Transverse colon (tissue), 4 donors: Measurements from ENCODE around the gene DCUN1D3. TPM values are rescaled to one million over a fixed set of nuclear protein-coding genes. Genes with fewer than 3 reads are reported as not detected.

Experiments
- DNase-seq: peaks from one replicate; pipeline ENCODE4 v3.0.0-alpha.2; 2019
- H3K27ac ChIP-seq, 4 donors: fragments of 200-600 bp; sonication (generic); 2 replicates each; pipeline ENCODE4 v1.5.1; 2016 to 2018; ENCODE audit warnings: inconsistent platforms in 4 of 4
- H3K27me3 ChIP-seq: fragments of 200-600 bp; sonication (generic); 2 replicates; pipeline ENCODE4 v1.5.1; 2017; ENCODE audit warnings: inconsistent platforms
- H3K36me3 ChIP-seq, 4 donors: fragments of 200-600 bp; sonication (generic); 2 replicates each; pipeline ENCODE4 v1.5.1; 2017 to 2019; ENCODE audit warnings: inconsistent platforms in 4 of 4
- H3K4me1 ChIP-seq, 4 donors: fragments of 200-600 bp; sonication (generic); 2 replicates each; pipeline ENCODE4 v1.5.1; 2017 to 2020; ENCODE audit warnings: inconsistent platforms in 4 of 4
- H3K4me3 ChIP-seq, 4 donors: fragments of 200-600 bp; sonication (generic); 1 replicate in 1 of 4; 2 replicates in 3 of 4; pipeline versions ENCODE4 v1.5.1 to v1.6.1; 2017 to 2019; ENCODE audit warnings: inconsistent platforms in 4 of 4
- H3K9me3 ChIP-seq, 2 donors: fragments of 200-600 bp; sonication (generic); 2 replicates each; pipeline ENCODE4 v1.5.1; 2017 to 2019; ENCODE audit warnings: inconsistent platforms in 2 of 2
- CTCF ChIP-seq, 5 experiments: fragments of 200-600 bp in 3 of 5; fragments of 450-650 bp in 2 of 5; sonication (generic) in 3 of 5; IDR thresholded peaks; 1 replicate in 2 of 5; 2 replicates in 3 of 5; pipeline ENCODE4 v1.5.1; 2016 to 2017; ENCODE audit warnings: antibody characterized with exemption in 5 of 5, inconsistent platforms in 3 of 5, mild to moderate bottlenecking in 2 of 5, moderate library complexity in 1 of 5
- EP300 ChIP-seq: sonication (generic); formaldehyde crosslinking; IDR thresholded peaks from one replicate; pipeline ENCODE4 v1.6.1; 2017; ENCODE audit warnings: antibody characterized with exemption, low read depth
- POLR2A ChIP-seq: fragments of 450-650 bp; IDR thresholded peaks from one replicate; pipeline ENCODE4 v1.6.1; 2016; ENCODE audit warnings: antibody characterized with exemption, mild to moderate bottlenecking, moderate library complexity
- POLR2AphosphoS5 ChIP-seq, 3 donors: sonication (generic); formaldehyde crosslinking; IDR thresholded peaks; one replicate each; pipeline ENCODE4 v1.6.1; 2016; ENCODE audit warnings: antibody characterized with exemption in 3 of 3
- WGBS, 2 donors: methylation state at CpG; one replicate each; pipeline ENCODE4 v1.1.5; 2018; ENCODE audit warnings: low coverage in 1 of 2; 5-methylcytosine and 5-hydroxymethylcytosine counted together
- in situ Hi-C, 4 donors: fragments of 200-750 bp; cut with MboI; loops; one replicate each; pipeline versions ENCODE4 v1.15.0 to v1.15.1; 2017; ENCODE audit warnings: low sequenced_read_pairs in 3 of 4, low pct_ligation_motif_present in 1 of 4, low pct_unique_long_range_greater_than_20kb in 1 of 4
- intact Hi-C: fragments of 100-400 bp; cut with DNase I; formaldehyde crosslinking; loops from one replicate; pipeline ENCODE4 v1.15.1; 2023; ENCODE audit warnings: low total_unique reads
- total RNA-seq, 4 donors: library from RNA; depleted of rRNA; stranded (reverse); fragments of >200 nt; gene quantifications; one replicate each; pipeline ENCODE4 v1.1.0, GENCODE V29; 2016

The DCUN1D3 gene
- total RNA-seq, 4 donors from 2014 or later, result 5.6 to 47.6 (median 10.5) TPM

- in situ Hi-C loops (no loop called here), intact Hi-C loops (no loop called here)
- peaks cover 0 to 8% (median 0%) of the 10 kb centered on the region in 4 donors for H3K36me3 ChIP-seq
- no peak for DNase-seq
- no peaks in the 10 kb centered on the region for H3K27me3 ChIP-seq
- TF ChIP-seq POLR2AphosphoS5 (IDR thresholded peaks at IDR 0.05) (no peak), EP300 (no peak), POLR2A (no peak), CTCF (IDR thresholded peaks at IDR 0.05) (no peak)
- H3K4me1 ChIP-seq, result peaks cover under 1 to 4% (median 2%) of the 10 kb centered on the region in 4 donors
- no peaks in the 10 kb centered on the region for H3K9me3 ChIP-seq
- 90 to 94% methylated on average over 4 of the region's 4 CpGs for WGBS, 2 donors
- no peak overlapping the region for H3K4me3 ChIP-seq
- no peak overlapping the region for H3K27ac ChIP-seq
Observed at GRCh38 chr16:20860361-20860760, 39.8 kb downstream of the DCUN1D3 start.

GRCh38 chr16:20859699-20860098 is 40.5 kb downstream of the DCUN1D3 start:
- intact Hi-C loops (no loop called here), in situ Hi-C loops (no loop called here)
- Histone ChIP-seq H3K27me3 (no peaks in the 10 kb centered on the region), H3K36me3 (peaks cover 0 to 8% (median 0%) of the 10 kb centered on the region in 4 donors), H3K27ac (peak overlapping the region in 1 of 4 donors; percentile 6), H3K4me3 (no peak overlapping the region), H3K4me1 (no peaks in the 10 kb centered on the region), H3K9me3 (no peaks in the 10 kb centered on the region)
- TF ChIP-seq EP300, result no peak
- TF ChIP-seq POLR2AphosphoS5 (IDR thresholded peaks at IDR 0.05), result no peak
- TF ChIP-seq POLR2A, result no peak
- no peak for TF ChIP-seq CTCF (IDR thresholded peaks at IDR 0.05)
- no peak for DNase-seq
- 75 to 80% methylated on average over 2 to 4 of the region's 4 CpGs for WGBS, 2 donors

- H3K36me3 ChIP-seq, result peaks cover 0 to 8% (median 0%) of the 10 kb centered on the region in 4 donors
- no peaks in the 10 kb centered on the region for H3K27me3 ChIP-seq
- in situ Hi-C loops, result no loop called here
- no peak for DNase-seq
- H3K4me3 ChIP-seq, result no peak overlapping the region
- TF ChIP-seq POLR2A (no peak), EP300 (no peak), CTCF (IDR thresholded peaks at IDR 0.05) (no peak), POLR2AphosphoS5 (IDR thresholded peaks at IDR 0.05) (no peak)
- peak overlapping the region in 1 of 4 donors; percentile 6 for H3K27ac ChIP-seq
- intact Hi-C loops, result no loop called here
- no peaks in the 10 kb centered on the region for H3K4me1 ChIP-seq
- 90 to 92% methylated on average over 2 to 3 of the region's 3 CpGs for WGBS, 2 donors
- no peaks in the 10 kb centered on the region for H3K9me3 ChIP-seq
Observed at GRCh38 chr16:20859229-20859628, 40.9 kb downstream of the DCUN1D3 start.

- Histone ChIP-seq H3K4me3 (no peak overlapping the region), H3K9me3 (no peaks in the 10 kb centered on the region), H3K4me1 (peaks cover 0 to 2% (median 0%) of the 10 kb centered on the region in 4 donors), H3K27ac (no peak overlapping the region), H3K27me3 (no peaks in the 10 kb centered on the region), H3K36me3 (peaks cover 0 to 8% (median 0%) of the 10 kb centered on the region in 4 donors)
- in situ Hi-C loops (no loop called here), intact Hi-C loops (no loop called here)
- no peak for DNase-seq
- TF ChIP-seq POLR2AphosphoS5 (IDR thresholded peaks at IDR 0.05) (no peak), CTCF (IDR thresholded peaks at IDR 0.05) (no peak), POLR2A (no peak), EP300 (no peak)
- 83 to 100% methylated on average over 2 of the region's 2 CpGs for WGBS, 2 donors
Observed at GRCh38 chr16:20857281-20857680, 42.9 kb downstream of the DCUN1D3 start.
